Measurements from ENCODE around the gene PSG1. TPM values are rescaled to one million over a fixed set of nuclear protein-coding genes. Genes with fewer than 3 reads are reported as not detected.

PSG1 gene
- total RNA-seq (2021) (not detected in 3 replicates), Bru-seq, nascent RNA (not detected)
- long read RNA-seq, experiment 1, result 0 reads
- long read RNA-seq, experiment 2, result 0 reads
- long read RNA-seq, experiment 3, result 0 reads

DNA sequence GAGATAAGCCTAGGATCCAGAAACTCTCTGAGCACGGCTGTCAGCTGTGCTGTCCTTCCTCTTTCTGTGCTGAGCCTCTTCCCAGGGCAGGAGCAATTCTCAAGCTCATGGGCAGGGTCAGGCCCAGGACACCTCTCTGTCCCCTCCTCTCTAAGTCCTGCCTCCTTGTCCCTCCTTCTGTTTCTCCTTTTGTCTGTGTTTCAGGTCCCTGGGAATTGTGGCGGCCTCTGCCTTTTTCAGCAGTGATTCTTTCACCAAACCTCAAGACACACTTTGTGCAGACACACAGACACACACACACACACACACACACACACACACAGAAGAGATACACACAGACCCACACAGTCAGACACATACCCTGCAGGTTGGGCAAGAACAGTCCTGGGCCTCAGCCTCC lies at the start of gene PSG1:
Gene PSG1, minus strand, starts transcription at position 101 of the 400 bp plus-strand sequence. CDS start 132 bp downstream, outside the sequence.
- ATAC-seq (no peak), DNase-seq (ENCODE audit: low spot score) (no peak)
- Mint-ChIP-seq H3K4me1 (no peaks in the 10 kb centered on the region), H3K27ac (no peak within 1 kb of the TSS), H3K36me3 (no peaks in the 10 kb centered on the region), H3K4me3 (no peak within 1 kb of the TSS), H3K9me3 (peaks cover 7% of the 10 kb centered on the region; the same call in 1 of the 2 replicates), H3K27me3 (ENCODE audit: low read depth) (no peaks in the 10 kb centered on the region; the same call in 1 of the 2 replicates)
- TF ChIP-seq ZNF232 (CRISPR knock-in tag; IDR thresholded peaks at IDR 0.05), result no peak
- TF ChIP-seq, protein P1, sequence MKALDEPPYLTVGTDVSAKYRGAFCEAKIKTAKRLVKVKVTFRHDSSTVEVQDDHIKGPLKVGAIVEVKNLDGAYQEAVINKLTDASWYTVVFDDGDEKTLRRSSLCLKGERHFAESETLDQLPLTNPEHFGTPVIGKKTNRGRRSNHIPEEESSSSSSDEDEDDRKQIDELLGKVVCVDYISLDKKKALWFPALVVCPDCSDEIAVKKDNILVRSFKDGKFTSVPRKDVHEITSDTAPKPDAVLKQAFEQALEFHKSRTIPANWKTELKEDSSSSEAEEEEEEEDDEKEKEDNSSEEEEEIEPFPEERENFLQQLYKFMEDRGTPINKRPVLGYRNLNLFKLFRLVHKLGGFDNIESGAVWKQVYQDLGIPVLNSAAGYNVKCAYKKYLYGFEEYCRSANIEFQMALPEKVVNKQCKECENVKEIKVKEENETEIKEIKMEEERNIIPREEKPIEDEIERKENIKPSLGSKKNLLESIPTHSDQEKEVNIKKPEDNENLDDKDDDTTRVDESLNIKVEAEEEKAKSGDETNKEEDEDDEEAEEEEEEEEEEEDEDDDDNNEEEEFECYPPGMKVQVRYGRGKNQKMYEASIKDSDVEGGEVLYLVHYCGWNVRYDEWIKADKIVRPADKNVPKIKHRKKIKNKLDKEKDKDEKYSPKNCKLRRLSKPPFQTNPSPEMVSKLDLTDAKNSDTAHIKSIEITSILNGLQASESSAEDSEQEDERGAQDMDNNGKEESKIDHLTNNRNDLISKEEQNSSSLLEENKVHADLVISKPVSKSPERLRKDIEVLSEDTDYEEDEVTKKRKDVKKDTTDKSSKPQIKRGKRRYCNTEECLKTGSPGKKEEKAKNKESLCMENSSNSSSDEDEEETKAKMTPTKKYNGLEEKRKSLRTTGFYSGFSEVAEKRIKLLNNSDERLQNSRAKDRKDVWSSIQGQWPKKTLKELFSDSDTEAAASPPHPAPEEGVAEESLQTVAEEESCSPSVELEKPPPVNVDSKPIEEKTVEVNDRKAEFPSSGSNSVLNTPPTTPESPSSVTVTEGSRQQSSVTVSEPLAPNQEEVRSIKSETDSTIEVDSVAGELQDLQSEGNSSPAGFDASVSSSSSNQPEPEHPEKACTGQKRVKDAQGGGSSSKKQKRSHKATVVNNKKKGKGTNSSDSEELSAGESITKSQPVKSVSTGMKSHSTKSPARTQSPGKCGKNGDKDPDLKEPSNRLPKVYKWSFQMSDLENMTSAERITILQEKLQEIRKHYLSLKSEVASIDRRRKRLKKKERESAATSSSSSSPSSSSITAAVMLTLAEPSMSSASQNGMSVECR (CRISPR knock-in tag; IDR thresholded peaks at IDR 0.05; ENCODE audit: borderline replicate concordance), result no peak
- TF ChIP-seq CREM (CRISPR knock-in tag; IDR thresholded peaks at IDR 0.05), result no peak
- no peak for TF ChIP-seq TP53 (CRISPR knock-in tag; IDR thresholded peaks at IDR 0.05)
- POLR2A ChIA-PET, result no interaction called here
- CTCF ChIA-PET, result no interaction called here

DNA sequence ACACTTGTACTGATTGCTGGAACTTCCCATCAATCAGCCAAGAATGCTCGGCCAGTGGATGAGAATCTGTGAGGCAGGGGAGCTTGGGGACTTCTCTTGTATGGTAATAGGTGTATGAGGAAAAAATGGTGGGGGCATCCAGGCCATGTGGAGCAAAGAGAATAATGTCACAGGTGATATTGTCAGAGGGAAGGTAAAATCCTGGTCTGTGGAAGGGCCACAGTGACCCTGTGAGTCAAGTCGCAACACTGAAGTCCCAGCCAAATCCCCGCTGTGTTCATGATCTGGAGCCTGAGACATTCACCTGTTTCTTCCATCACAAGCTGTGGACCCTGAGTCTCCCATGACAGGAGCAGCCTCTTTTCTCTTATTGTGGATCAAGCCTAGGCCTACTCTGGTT lies 49.4 kb upstream of the PSG1 start:
- Mint-ChIP-seq H3K27ac (no peak overlapping the region), H3K4me3 (no peak overlapping the region), H3K9me3 (peaks cover 7% of the 10 kb centered on the region; the same call in 1 of the 2 replicates), H3K27me3 (ENCODE audit: low read depth) (peaks cover 10% of the 10 kb centered on the region; the same call in 1 of the 2 replicates), H3K4me1 (no peaks in the 10 kb centered on the region), H3K36me3 (no peaks in the 10 kb centered on the region)
- ChIA-PET CTCF (no interaction called here), POLR2A (no interaction called here)
- TF ChIP-seq, protein P2, sequence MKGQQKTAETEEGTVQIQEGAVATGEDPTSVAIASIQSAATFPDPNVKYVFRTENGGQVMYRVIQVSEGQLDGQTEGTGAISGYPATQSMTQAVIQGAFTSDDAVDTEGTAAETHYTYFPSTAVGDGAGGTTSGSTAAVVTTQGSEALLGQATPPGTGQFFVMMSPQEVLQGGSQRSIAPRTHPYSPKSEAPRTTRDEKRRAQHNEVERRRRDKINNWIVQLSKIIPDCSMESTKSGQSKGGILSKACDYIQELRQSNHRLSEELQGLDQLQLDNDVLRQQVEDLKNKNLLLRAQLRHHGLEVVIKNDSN (CRISPR knock-in tag; IDR thresholded peaks at IDR 0.05), result no peak
- TF ChIP-seq, protein P3, sequence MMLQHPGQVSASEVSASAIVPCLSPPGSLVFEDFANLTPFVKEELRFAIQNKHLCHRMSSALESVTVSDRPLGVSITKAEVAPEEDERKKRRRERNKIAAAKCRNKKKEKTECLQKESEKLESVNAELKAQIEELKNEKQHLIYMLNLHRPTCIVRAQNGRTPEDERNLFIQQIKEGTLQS (CRISPR knock-in tag; conservative IDR thresholded peaks at IDR 0.05), result no peak
- no peak for TF ChIP-seq SP1 (CRISPR knock-in tag; conservative IDR thresholded peaks at IDR 0.05)
- TF ChIP-seq OVOL2 (CRISPR knock-in tag; IDR thresholded peaks at IDR 0.05; ENCODE audit: borderline replicate concordance), result no peak
- TF ChIP-seq, protein P4, sequence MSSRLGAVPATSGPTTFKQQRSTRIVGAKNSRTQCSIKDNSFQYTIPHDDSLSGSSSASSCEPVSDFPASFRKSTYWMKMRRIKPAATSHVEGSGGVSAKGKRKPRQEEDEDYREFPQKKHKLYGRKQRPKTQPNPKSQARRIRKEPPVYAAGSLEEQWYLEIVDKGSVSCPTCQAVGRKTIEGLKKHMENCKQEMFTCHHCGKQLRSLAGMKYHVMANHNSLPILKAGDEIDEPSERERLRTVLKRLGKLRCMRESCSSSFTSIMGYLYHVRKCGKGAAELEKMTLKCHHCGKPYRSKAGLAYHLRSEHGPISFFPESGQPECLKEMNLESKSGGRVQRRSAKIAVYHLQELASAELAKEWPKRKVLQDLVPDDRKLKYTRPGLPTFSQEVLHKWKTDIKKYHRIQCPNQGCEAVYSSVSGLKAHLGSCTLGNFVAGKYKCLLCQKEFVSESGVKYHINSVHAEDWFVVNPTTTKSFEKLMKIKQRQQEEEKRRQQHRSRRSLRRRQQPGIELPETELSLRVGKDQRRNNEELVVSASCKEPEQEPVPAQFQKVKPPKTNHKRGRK (CRISPR knock-in tag; IDR thresholded peaks at IDR 0.05; ENCODE audit: borderline replicate concordance), result no peak
- TF ChIP-seq GTF2I (CRISPR knock-in tag; conservative IDR thresholded peaks at IDR 0.05), result no peak
- no peak for TF ChIP-seq ETV6 (CRISPR knock-in tag; IDR thresholded peaks at IDR 0.05)
- no peak for TF ChIP-seq ZNF671 (CRISPR knock-in tag; IDR thresholded peaks at IDR 0.05)
- TF ChIP-seq, protein P5, sequence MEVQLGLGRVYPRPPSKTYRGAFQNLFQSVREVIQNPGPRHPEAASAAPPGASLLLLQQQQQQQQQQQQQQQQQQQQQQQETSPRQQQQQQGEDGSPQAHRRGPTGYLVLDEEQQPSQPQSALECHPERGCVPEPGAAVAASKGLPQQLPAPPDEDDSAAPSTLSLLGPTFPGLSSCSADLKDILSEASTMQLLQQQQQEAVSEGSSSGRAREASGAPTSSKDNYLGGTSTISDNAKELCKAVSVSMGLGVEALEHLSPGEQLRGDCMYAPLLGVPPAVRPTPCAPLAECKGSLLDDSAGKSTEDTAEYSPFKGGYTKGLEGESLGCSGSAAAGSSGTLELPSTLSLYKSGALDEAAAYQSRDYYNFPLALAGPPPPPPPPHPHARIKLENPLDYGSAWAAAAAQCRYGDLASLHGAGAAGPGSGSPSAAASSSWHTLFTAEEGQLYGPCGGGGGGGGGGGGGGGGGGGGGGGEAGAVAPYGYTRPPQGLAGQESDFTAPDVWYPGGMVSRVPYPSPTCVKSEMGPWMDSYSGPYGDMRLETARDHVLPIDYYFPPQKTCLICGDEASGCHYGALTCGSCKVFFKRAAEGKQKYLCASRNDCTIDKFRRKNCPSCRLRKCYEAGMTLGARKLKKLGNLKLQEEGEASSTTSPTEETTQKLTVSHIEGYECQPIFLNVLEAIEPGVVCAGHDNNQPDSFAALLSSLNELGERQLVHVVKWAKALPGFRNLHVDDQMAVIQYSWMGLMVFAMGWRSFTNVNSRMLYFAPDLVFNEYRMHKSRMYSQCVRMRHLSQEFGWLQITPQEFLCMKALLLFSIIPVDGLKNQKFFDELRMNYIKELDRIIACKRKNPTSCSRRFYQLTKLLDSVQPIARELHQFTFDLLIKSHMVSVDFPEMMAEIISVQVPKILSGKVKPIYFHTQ (CRISPR knock-in tag; IDR thresholded peaks at IDR 0.05), result no peak
- no peak for TF ChIP-seq IRF2 (CRISPR knock-in tag; IDR thresholded peaks at IDR 0.05; ENCODE audit: borderline replicate concordance, low read depth)
- TF ChIP-seq GRHL2 (CRISPR knock-in tag; IDR thresholded peaks at IDR 0.05; ENCODE audit: insufficient replicate concordance, severe bottlenecking), result no peak
- TF ChIP-seq ZNF121 (CRISPR knock-in tag; IDR thresholded peaks at IDR 0.05), result no peak
- TF ChIP-seq FOXP1 (CRISPR knock-in tag; IDR thresholded peaks at IDR 0.05; ENCODE audit: borderline replicate concordance), result no peak
- ATAC-seq (no peak), DNase-seq (ENCODE audit: low spot score) (no peak)
